GM12801 (cell line): ENCODE measurements around the gene OPRL1.

Source experiments
- TF ChIP-seq, protein P1 (sequence below): IDR thresholded peaks from one replicate; pipeline ENCODE4 v1.5.1; 2011; ENCODE audit warnings: control low read depth; ENCODE audit not compliant: insufficient read length; ENCODE audit errors: extremely low read depth

The OPRL1 gene

DNA sequence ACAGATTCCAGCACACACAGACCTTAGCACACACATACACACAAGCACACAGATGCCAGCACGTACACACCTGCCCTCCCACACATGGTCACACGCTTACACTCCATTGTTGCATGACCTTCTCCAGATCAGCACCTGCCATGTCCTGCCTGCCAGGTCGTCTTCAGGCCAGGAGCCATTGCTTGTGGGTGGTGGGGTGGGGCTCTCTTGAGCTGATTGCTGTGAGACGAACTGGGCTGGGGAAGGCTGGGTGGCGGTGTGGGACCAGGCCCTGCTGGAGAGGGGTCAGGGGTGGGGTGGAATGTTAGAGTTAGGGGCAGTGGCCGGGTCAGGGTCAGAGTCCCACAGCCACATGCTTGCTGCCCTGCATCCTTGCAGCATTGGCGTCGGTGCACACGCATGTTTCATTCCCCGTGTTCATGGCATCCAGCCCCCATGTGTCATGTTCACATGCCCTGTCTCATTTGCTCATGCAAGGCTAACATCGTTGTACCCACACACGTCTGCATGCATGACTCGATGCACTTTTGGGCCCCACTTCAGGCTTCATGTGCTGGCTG lies 34.0 kb downstream of the OPRL1 start:
- TF ChIP-seq, protein P1, sequence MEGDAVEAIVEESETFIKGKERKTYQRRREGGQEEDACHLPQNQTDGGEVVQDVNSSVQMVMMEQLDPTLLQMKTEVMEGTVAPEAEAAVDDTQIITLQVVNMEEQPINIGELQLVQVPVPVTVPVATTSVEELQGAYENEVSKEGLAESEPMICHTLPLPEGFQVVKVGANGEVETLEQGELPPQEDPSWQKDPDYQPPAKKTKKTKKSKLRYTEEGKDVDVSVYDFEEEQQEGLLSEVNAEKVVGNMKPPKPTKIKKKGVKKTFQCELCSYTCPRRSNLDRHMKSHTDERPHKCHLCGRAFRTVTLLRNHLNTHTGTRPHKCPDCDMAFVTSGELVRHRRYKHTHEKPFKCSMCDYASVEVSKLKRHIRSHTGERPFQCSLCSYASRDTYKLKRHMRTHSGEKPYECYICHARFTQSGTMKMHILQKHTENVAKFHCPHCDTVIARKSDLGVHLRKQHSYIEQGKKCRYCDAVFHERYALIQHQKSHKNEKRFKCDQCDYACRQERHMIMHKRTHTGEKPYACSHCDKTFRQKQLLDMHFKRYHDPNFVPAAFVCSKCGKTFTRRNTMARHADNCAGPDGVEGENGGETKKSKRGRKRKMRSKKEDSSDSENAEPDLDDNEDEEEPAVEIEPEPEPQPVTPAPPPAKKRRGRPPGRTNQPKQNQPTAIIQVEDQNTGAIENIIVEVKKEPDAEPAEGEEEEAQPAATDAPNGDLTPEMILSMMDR, result no peak

DNA sequence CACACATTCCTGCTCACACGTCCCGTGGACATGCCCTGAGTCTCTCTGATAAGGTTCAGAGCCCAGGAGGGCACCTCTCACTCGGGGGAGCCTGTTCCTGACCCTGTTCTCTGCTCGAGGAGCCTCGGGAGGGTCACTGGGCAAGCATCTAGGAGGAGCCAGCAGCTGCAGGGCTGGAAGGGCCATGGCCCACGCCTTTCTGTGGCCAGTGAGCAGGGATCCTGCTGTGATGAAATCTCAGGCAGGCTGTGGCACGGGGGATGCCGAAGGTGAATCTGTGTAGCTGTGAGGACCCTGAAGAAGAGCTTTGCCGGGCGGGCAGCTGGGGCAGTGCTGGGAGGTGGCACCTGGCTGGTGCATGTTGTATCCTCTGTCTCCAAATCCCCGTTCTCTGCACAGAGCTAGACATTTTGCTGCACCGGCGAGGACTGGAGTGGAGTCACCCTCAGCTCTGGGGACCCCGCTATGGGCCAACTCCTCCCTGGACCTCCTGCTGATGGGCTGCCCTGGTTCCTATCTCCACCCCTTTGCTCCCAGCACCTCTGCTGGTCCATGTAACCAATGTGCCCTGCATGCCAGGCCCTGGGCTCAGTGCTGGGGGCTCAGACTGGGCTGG lies 34.6 kb downstream of the OPRL1 start:
- TF ChIP-seq, protein P1, result no peak

DNA sequence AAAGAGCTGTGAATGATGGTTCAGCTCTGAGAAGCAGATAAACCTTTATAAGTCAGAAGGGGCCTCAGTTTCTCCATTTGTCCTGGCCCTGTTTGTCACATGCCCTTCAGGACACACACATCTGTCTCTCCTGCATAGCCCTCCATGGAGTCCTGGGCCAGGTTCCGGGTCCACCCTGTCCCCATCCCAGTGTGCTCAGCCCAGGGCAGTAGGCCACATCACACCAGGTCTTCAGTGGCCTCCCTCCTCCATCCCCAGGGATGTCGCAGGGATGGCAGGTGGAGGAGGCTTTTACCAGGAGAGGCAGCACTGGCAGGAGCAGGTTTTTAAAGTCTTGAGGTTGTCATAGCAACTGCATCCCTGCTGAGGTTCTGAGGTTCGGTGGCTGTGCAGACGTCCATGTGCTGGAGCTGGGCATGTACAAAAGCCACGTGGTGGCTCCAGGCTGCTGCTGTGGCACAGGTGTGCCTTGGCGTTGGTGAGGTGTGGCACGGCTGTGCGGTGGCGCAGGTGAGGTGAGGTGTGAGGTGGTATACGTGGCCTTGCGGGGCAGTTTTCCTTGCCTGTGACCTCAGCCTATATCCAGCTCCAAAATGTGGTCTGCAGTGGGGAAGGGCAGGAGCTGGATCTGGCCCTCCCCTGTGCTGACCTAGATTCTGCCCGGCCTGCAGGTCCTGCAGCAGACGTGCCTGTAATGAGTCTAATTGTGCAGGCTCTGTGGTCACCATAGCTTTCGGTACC lies 35.5 kb downstream of the OPRL1 start:
- TF ChIP-seq, protein P1, result no peak

DNA sequence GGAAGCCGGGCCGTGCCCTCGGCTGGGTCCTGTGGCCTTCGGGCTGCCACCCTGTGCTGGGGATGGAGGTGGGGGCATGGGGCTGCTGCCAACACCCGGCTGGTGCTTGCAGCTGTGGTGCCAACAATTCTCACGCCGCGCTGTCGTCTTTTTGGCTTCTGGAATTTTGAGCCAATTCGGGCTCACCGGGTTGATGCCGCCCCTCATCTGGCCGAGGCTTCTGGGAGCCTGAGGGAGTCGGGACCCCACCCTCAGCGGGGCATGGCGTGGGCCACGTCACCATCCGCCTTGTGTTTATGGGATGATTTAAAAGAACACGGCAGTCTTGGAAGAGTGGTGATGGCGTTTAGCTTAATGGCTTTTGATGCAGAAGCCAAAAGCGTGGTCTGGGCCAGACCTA lies 36.1 kb downstream of the OPRL1 start:
- TF ChIP-seq, protein P1, result no peak

DNA sequence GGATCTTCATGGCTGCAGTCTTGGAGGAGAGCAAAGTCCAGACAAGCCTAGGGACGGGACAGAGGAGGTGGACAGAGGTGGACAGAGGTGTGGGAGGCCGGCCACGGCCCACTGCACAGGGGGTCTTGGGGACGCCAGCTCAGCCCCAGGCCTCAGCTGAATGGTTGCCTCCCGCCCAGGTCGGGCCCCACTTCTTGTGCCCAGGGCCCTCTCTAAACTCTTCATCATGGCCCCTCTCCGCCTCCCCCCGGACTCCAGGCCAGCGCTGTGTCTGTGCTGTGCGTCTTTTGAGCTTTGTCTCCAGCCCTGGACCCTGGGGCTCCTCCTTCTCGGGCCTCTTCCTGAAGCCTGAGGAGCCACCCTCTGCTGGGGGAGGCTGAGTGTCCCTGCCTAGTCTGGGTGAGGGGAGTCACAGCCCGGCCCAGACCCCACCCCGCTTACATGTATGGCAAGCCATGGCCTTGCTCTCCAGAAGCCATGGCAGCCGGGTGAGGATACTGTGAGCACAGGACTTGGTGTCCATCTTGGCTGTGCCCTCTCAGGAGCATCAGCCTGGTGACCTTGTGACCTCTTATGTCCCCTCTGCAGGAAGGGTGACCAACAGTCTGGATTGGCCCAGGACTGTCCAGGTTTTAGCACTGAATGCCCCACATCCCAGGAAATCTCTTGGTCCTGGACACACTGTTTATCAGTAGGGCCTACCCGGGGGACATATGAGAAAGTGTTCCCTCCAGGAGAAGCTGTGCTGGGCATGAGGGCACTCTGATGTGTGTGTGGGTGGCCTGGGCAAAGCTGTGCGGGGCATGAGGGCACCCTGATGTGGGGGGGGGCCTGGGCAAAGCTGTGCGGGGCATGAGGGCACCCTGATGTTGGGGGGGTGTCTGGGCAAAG lies 36.9 kb downstream of the OPRL1 start:
- TF ChIP-seq, protein P1, result no peak

DNA sequence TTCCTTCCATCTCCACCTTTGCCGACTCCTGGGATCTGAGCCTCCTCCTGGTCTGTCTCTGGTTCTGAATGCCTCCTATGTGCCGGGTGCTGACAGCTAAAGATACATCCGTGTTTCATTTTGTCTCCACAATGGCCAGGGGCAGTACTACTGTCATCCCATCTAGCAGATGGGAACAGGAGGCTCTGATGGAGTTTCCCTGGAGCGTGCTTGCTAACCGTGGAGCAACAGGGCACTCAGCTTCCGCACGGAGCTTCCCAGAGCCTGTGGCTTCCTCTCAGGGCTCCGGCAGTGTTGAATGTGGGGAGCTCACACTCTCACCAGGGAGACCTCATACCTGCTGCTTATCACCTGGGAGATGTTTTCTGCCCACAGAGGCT lies 39.4 kb downstream of the OPRL1 start:
- TF ChIP-seq, protein P1, result no peak
